Measurements from ENCODE around the gene ACTN4. TPM values are rescaled to one million over a fixed set of nuclear protein-coding genes. Genes with fewer than 3 reads are reported as not detected.

Gene ACTN4
- total RNA-seq, 4 donors from 2014 or later = 259 to 844 (median 429) TPM

- Histone ChIP-seq H3K9me3 (no peaks in the 10 kb centered on the region), H3K4me1 (peaks cover 40 to 72% of the 10 kb centered on the region in 2 donors), H3K36me3 (no peaks in the 10 kb centered on the region), H3K27me3 (no peaks in the 10 kb centered on the region), H3K27ac (peak overlapping the region; percentile 98), H3K4me3 (no peak overlapping the region)
- no peak for TF ChIP-seq POLR2A (IDR thresholded peaks at IDR 0.05)
- TF ChIP-seq, protein P1, sequence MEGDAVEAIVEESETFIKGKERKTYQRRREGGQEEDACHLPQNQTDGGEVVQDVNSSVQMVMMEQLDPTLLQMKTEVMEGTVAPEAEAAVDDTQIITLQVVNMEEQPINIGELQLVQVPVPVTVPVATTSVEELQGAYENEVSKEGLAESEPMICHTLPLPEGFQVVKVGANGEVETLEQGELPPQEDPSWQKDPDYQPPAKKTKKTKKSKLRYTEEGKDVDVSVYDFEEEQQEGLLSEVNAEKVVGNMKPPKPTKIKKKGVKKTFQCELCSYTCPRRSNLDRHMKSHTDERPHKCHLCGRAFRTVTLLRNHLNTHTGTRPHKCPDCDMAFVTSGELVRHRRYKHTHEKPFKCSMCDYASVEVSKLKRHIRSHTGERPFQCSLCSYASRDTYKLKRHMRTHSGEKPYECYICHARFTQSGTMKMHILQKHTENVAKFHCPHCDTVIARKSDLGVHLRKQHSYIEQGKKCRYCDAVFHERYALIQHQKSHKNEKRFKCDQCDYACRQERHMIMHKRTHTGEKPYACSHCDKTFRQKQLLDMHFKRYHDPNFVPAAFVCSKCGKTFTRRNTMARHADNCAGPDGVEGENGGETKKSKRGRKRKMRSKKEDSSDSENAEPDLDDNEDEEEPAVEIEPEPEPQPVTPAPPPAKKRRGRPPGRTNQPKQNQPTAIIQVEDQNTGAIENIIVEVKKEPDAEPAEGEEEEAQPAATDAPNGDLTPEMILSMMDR (IDR thresholded peaks at IDR 0.05) = no peak
- DNase-seq = no peak
- intact Hi-C loops (cut with DNase I; ENCODE audit: low total_unique reads) = no loop called here
These were observed 17.9 kb downstream of the ACTN4 start for GRCh38 chr19:38665219-38665931.

- intact Hi-C loops (cut with DNase I; ENCODE audit: low total_unique reads) = no loop called here
- H3K4me3 ChIP-seq = no peak overlapping the region
- no peaks in the 10 kb centered on the region for H3K27me3 ChIP-seq
- no peaks in the 10 kb centered on the region for H3K9me3 ChIP-seq
- H3K4me1 ChIP-seq = peaks cover 39 to 73% of the 10 kb centered on the region in 2 donors
- peak overlapping the region; percentile 98 for H3K27ac ChIP-seq
- DNase-seq = peak; percentile 79 to 87
- no peaks in the 10 kb centered on the region for H3K36me3 ChIP-seq
- peak; percentile 30 to 42 for TF ChIP-seq POLR2A (IDR thresholded peaks at IDR 0.05)
- TF ChIP-seq, protein P1 (IDR thresholded peaks at IDR 0.05) = no peak
These were observed 18.7 kb downstream of the ACTN4 start for GRCh38 chr19:38665950-38666662.

GRCh38 chr19:38666663-38667511, 19.4 kb downstream of the ACTN4 start:
- DNase-seq = no peak
- TF ChIP-seq, protein P1 (IDR thresholded peaks at IDR 0.05) = no peak
- TF ChIP-seq POLR2A (IDR thresholded peaks at IDR 0.05) = no peak
- intact Hi-C loops (cut with DNase I; ENCODE audit: low total_unique reads) = no loop called here
- Histone ChIP-seq H3K27me3 (no peaks in the 10 kb centered on the region), H3K9me3 (no peaks in the 10 kb centered on the region), H3K27ac (peak overlapping the region; percentile 98), H3K4me1 (peaks cover 33 to 72% of the 10 kb centered on the region in 2 donors), H3K4me3 (no peak overlapping the region), H3K36me3 (no peaks in the 10 kb centered on the region)

GRCh38 chr19:38667661-38668171, 20.3 kb downstream of the ACTN4 start:
- no peak for DNase-seq
- peaks cover 25 to 63% of the 10 kb centered on the region in 2 donors for H3K4me1 ChIP-seq
- no peak overlapping the region for H3K4me3 ChIP-seq
- TF ChIP-seq, protein P1 (IDR thresholded peaks at IDR 0.05) = no peak
- peak in 1 of 2 donors; percentile 17 for TF ChIP-seq POLR2A (IDR thresholded peaks at IDR 0.05)
- peak overlapping the region; percentile 98 for H3K27ac ChIP-seq
- no peaks in the 10 kb centered on the region for H3K27me3 ChIP-seq
- intact Hi-C loops (cut with DNase I; ENCODE audit: low total_unique reads) = no loop called here
- no peaks in the 10 kb centered on the region for H3K9me3 ChIP-seq
- no peaks in the 10 kb centered on the region for H3K36me3 ChIP-seq
